CD1c-positive myeloid dendritic cell (primary cell): ENCODE results near the gene NFKBIE.

Experiments used
- DNase-seq: peaks from one replicate; pipeline ENCODE4 v3.0.0-alpha.2; 2016; ENCODE audit errors: extremely low spot score

The NFKBIE gene

DNA sequence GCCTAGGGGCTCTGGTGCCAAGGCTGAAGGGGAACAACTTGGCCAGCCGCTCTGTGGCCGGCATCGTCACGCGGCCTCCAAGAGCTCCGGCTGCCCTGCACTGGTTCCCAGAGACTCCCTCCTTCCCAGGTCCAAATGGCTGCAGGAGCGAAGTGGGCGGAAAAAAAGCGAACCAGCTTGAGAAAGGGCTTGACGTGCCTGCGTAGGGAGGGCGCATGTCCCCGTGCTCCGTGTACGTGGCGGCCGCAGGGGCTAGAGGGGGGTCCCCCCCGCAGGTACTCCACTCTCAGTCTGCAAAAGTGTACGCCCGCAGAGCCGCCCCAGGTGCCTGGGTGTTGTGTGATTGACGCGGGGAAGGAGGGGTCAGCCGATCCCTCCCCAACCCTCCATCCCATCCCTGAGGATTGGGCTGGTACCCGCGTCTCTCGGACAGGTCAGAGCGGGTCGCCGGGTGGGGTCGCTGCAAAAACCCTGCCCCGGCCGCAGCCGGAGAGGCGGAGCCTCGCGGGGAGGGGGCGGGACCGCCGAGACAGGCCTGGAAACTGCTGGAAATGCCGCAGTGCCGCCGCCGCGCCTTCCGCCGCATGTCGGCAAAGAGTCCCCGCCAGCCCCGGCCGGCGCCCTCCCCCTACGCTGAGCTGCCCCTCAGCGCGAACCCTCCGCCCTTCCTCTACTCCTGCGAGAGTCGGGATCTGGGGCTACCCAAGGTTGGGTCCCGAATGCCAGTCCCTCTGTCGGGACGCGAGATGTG is 19.3 kb downstream of the NFKBIE start:
- peak; percentile 88 for DNase-seq

DNA sequence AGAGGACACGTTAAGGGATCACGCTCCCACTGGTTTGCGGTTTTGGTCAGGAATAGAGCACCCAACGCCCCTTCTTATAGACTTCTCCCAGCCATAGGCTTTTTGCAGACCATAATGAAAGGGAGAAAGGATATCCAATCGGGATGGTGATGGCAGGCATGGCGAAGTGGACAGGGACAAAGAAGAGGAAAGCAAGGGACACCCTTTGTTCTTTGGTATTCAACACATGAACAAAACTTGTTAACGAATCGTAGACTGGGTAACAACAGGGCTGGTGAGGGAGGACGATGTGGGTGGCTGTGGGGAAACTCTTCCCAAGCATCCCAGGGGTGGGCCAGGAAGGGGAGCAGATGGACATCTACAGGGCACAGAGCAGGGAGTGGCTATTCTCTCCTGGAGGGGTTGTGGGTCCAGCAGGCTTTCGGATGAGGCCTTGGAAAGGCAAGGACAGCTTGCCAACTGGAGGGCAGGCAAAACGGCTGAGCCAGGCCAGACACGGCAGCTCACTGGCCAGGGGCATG is 19.9 kb downstream of the NFKBIE start:
- no peak for DNase-seq

DNA sequence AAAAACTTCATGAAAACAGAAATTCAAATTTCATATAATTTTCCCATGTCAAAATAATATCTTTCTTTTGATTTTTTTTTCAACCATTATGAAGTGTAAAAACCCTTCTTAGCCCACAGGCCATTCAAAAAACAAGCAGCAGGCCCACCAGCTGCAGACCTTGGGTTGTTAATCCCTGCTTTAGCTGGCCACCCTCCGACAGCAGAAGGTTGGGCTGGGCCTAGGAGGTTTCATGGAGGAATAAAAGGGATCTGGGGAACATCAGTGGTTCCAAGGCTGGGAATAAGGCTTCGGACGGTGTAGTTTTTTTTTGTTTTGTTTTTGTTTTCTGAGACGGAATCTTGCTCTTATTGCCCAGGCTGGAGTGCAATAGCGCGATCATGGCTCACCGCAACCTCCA is 22.0 kb downstream of the NFKBIE start:
- no peak for DNase-seq

DNA sequence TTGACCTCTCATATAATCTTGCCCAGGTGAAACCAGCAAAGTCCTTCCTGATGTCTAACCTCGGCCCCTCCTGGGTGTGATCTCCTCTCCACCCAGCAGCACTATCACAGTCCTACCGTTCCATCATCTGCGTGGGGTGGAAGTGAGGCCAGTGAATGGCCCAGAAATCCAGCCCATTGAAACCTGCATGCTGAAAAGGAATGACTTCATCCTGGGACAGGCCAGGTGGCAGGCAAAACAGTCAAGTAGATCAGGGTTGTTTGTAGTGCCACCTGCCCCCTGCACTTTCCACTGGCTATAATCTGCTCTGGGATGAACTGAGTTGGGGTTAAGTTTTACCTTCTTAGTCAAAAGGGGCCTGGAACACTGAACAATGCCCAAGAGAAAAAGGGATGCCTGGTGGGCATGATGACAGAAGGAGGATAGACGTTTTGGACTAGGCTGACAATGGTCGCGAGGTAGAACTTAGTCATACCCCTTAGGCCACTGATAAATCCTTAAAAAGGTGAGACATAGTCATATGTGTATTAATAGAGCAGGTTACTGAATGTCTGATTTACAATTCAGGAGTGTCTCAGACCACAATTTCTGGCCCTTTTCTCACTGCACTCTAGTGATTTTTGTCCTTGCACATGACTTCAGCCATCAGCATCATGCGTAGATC is 26.5 kb downstream of the NFKBIE start:
- DNase-seq, result no peak

DNA sequence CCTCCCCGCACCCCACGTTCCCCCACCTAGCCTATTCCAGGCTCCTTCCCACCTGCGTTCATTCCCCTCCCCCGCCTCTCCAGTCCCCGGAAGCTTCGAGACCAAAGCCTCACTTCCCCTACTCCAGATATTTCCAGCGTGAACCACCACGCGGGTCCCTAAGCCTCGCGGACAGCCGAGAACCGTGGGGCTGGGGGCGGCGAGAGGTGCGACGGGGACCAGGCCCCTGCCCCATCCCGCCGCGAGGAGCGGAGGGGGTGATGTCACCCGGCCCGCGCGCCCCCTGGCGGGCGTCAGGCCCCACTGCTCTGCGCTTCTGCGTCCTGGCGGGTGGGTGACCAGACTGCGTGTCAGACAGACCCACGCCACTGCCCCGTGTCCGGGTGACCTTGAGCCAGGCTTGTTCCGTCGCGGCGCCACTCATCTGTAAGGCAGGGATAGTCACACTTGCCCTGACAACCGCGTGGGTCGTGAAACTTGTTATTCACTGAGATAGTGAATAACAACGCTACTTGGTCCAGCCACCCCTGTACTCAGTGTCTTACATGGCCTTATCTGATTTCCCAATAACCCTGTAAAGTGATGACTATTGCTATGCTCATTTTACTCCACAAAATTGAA is 27.4 kb downstream of the NFKBIE start:
- DNase-seq, result peak; percentile 93

DNA sequence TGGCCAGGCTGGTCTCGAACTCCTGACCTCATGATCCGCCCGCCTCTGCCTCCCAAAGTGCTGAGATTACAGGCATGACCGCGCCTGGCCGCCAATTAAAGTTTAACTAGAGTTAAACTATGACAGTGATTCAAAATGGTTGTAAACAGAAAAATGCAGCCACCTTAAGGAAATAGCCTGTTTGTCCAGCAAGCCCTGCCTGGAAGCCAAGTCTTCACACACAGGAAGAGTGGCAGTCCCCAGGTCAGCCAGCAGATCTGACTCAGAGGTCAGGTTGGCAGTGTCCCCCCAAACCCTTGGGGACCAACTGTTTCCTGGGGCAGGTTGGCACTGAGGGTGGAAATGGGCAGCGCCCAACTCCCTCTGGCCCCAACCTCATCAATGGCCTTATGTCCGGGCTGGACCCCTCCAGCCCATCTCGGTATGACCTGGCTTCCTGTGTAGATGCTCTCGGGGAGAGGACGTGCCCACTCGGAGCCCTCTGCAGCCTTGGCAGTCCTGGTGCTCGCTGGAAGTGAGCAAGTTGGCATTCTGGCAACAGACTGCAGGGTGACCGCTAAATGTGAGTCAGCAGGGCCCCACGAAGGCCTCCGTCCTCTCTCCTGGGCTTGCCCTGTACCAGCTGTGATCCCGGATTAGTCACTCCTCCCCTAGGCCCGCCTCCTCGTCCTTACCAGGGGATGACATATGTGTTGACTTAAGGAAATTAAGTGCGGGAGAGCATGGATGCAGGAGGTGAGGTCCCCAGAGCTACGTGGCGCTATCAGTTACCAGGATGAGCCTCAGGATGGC is 28.1 kb downstream of the NFKBIE start:
- peak; percentile 92 for DNase-seq

DNA sequence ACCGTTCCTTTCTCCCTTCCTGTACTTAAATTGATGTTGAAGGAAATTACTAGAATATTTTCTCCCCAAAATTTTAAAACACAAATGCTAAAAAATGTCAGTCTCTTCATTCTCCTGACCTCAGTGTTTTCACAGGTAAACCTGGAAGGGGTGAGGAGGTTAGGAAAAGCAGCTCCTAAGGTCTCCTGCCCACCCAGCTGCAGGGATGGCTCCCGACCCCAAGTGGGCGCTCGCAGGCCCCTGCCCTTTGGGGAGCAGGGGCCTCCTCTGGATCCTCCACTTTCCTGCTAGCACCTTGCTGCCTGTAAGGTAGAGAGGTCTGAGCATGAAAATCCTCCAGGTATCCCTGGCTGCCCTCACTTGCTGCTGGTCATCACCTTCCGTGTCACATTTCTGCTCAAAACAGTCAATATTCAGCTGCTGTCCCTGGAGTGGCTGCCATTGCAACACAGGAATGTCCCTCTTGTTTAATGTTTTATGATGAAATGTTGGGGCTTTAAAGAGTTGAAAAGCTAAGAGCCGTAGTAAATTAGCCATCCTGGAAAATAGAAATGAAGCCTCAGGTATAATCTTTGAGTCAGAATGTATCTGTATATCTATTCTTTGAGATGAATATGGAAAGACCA is 29.3 kb downstream of the NFKBIE start:
- no peak for DNase-seq

DNA sequence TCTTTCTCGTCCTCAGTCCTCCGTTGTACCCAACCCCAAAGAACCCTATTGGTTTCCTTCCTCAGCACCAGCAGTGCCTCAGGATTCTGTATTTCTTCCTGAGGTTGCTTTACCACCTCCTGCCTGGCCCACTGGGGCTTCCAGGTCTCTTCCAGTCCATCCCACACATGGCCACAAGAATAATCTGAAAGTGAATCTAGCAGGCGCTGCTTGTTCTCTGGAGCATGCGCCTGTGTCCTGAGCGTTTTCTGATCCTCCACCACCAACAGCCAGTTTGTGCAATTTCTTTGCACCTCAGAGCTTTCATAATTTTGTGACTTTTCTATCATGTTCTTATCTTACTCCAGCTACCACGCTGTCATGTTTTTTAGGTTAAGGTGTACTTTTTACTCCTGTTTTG is 30.1 kb downstream of the NFKBIE start:
- no peak for DNase-seq

DNA sequence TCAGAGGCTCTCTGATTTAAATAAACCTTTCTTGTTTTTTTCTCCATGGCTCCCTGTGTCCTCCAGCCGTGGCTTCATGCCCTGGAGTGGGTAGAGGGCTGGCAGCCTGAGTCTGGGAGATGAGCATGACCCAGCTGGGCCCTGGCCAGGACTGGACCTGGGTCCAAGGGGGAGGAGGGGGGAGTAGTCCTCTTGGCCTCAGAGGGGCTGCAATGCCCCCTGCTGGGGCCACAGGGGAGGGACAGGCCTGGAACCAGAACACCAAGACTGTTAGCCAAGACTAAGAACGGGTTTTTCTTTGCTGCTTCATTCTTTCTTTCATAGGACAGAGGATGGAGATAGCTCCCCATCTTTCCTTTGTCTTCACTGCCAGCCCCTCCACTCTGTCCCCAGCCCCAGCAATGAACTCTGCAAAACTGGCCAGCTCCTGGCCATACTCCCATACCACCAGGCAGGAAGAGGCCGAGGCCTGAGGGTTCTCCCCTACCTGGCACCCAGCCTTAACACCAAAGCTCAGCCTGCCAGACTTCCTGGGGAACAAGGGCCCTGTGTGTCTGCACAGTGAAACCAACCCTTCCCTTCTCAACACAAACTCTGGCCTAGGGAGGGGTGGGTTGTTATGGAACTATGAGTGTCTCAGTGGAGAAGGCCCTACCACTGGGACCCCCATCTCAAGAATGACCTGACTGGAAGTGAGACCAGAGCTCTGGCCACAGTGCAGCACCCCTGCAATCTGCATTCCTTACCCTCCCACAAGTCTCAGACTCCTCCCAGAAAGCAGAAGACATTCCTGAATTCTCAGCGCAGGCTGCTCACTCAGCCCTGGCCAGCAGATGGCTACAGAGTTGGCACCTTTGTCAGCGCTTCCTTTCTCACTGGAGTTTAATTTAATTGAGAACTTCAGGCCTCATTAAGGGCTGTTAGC is 31.0 kb downstream of the NFKBIE start:
- peak; percentile 55 for DNase-seq

DNA sequence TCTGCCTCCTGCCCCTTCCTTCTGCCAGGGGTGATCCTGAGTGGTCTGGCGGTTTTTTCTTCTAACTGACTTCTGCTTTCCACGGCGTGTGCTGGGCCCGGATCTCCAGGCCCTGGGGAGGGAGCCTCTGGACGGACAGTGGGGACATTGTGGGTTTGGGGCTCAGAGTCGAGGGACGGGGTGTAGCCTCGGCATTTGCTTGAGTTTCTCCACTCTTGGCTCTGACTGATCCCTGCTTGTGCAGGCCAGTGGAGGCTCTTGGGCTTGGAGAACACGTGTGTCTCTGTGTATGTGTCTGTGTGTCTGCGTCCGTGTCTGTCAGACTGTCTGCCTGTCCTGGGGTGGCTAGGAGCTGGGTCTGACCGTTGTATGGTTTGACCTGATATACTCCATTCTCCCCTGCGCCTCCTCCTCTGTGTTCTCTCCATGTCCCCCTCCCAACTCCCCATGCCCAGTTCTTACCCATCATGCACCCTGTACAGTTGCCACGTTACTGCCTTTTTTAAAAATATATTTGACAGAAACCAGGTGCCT is 31.7 kb downstream of the NFKBIE start:
- DNase-seq, result no peak

DNA sequence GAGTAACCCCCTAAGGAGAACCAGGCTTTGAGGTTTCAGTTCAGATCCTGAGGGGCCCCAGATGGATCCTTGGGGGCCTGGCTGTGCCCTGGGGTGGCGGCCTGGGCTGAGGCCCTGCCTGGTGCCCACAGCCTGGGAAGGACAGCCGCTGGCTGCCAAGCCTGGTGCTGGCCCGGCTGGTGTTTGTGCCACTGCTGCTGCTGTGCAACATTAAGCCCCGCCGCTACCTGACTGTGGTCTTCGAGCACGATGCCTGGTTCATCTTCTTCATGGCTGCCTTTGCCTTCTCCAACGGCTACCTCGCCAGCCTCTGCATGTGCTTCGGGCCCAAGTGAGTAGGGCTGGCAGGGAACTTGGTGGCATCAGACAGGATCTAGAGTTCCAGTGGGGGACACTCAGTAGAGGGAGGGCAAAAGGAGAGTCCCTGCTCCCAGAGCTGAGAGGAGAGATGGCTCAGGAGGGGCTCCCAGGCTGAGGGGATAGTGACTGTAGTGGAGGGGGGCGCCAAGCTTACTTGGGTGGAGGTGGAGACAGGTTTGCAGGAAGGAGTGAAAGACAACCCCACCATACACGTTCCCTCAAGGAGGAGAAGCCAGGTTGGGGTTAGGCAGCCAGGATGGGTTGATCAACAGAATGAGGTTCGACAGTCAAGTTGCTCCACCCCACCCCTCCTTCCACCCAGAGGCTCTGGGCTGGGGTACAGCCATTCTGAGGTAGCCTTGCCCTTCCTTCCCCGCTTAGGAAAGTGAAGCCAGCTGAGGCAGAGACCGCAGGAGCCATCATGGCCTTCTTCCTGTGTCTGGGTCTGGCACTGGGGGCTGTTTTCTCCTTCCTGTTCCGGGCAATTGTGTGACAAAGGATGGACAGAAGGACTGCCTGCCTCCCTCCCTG is 32.4 kb downstream of the NFKBIE start:
- peak; percentile 21 for DNase-seq

DNA sequence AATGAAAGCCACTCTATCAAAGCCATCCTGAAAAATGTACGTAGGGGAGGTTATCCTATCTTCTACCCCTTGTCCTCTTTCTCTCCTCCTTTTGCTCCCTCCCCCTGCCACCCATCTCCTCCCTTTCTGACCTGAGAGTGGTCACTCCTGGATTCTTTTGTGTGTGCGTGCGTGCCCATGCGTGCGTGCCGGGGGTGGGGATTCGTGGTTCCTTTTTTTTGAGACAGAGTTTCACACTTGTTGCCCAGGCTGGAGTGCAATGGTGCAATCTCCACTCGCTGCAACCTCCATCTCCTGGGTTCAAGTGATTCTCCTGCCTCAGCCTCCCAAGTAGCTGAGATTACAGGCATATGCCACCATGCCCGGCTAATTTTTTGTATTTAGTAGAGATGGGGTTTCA is 33.9 kb downstream of the NFKBIE start:
- DNase-seq, result peak; percentile 72

DNA sequence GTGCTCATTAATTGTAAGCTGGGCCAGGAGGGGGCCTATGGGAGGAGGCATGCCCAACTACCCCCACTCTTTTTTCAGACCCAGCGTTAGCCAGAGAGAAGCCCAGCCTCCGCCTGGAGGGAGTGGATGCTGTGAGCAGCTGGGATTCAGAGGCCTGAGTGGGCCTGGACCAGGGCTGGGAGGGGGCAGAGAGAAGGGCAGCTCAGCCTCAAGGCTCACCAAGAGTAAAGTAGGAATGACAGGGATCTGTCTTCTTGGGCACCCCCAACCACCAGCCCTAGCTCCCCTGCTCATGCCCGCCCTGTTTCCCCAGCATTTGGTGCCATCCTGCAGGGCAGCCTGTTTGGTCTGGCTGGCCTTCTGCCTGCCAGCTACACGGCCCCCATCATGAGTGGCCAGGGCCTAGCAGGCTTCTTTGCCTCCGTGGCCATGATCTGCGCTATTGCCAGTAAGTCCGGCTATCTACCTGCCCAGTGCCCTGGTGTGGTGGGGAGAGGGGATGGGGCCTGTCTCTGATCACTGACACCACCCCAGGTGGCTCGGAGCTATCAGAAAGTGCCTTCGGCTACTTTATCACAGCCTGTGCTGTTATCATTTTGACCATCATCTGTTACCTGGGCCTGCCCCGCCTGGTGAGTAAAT is 35.2 kb downstream of the NFKBIE start:
- DNase-seq, result no peak

DNA sequence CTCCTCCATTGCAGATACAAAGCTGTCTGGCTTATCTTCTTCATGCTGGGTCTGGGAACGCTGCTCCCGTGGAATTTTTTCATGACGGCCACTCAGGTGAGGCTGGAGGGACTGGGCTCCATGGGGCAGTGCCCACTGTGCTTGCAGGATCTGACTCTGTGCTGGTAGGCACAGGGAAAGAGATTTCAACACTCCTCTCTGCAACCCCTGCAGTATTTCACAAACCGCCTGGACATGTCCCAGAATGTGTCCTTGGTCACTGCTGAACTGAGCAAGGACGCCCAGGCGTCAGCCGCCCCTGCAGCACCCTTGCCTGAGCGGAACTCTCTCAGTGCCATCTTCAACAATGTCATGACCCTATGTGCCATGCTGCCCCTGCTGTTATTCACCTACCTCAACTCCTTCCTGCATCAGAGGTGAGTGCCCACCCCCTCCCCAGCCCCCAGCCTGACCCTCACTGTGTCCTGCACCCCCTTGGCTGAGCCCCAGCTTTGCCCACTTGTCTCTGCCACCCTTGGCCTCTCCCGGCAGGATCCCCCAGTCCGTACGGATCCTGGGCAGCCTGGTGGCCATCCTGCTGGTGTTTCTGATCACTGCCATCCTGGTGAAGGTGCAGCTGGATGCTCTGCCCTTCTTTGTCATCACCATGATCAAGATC is 35.8 kb downstream of the NFKBIE start:
- no peak for DNase-seq

DNA sequence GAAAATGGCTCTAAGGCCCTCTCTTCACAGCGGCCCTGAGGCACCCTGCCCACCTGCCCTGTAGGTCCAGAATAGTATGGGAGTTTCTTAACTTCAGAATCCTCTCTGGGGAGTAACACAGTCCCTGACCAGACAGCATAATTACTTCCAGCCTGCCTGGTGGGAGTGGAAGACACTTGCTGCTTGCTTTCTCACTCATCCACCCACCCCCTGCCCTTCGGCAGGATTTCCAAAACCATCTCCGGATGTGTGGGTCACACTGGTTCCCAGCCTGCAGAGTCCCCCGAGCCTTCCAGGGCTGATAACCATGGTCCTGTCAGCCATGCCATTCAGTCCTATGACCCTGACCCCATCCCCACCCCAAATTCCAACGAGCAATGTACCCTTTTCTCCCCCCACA is 36.5 kb downstream of the NFKBIE start:
- DNase-seq, result no peak

DNA sequence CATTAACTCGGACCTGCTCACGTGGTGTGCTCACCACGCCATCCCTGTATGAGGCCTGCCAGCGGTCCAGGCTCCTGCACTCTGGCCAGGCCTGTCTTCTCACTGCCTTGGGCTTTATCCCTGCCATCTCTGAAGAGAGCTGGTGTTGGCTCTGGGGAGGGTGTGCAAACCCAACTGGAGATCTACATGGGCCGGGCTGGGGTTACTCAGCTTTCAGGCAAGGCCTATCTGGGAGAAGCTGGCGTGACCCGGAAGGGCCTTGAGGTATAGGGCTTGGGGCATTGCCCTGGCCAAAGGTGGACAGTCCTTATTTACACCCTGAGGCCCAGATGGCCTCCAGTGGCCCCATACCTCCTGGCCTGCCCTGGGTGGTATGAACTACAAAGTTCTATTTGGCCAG is 36.9 kb downstream of the NFKBIE start:
- no peak for DNase-seq

DNA sequence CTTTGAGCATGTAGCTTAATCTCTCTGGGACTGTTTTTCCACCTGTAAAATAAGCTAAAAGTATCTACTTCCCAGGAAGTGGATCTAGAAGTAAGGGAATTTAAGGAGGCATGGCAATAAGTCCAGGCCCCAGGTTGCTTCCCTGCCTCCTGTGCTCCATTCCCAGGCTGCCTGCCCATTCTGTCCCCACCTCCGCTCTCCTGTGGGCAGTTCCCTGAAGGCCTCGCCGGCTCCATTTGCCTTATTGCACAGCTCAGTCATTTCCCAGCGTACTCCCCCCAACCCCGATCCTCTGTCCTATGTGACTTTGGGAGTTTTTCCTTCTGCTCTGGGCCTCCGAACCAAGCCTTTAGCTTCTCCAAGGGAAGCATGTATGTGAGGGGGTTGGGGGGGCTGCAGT is 37.3 kb downstream of the NFKBIE start:
- no peak for DNase-seq

DNA sequence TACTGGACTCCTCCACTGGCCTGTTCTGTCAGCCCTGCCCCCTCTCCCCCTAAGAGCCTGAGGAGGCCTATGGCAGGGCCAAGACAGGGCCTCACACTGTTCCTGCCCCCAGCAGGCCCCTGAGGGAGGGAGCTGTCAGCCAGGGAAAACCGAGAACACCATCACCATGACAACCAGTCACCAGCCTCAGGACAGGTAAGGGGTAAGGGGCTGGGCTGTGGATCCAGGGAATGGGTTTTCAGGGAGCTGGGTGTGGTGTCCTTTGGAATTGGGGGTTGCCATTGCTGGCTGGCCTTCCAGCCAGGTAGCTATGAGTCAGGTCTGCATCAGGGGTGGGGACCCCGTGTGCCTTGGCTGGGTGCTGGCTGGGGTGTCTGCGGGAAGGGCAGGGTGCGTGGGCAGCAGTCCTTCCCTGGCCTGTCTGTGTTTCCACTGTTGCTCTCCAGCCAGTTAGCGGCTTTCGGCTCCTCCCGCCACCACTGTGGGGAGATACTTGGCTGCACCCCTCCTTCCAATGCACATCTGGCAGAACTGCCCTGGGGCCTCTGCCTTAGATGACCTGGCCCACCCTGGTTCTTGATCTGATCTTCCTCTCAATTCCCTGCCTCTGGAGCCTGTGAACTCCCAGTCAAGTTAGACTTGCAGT is 38.1 kb downstream of the NFKBIE start:
- no peak for DNase-seq
